B cell (primary cell): ENCODE data around the gene STK35. TPM values are rescaled to one million over a fixed set of nuclear protein-coding genes. Genes with fewer than 3 reads are reported as not detected.

ENCODE experiments used
- ATAC-seq: fragments of 200-7000 bp; cut with Tn5 transposase; one replicate; pipeline ENCODE4 v1.10.0; 2021; ENCODE audit warnings: low read depth, mild to moderate bottlenecking, moderate number of reproducible peaks, moderate library complexity
- CTCF ChIA-PET: fragments of 350-600 bp; sonication (Branson Sonifier 250); formaldehyde crosslinking; loops from one replicate; lab custom pipeline; 2021; ENCODE audit warnings: antibody characterized with exemption, inconsistent platforms; lab: Charles Lee
- POLR2A ChIA-PET: fragments of 350-600 bp; sonication (Branson Sonifier 250); formaldehyde crosslinking; loops from one replicate; lab custom pipeline; 2021; ENCODE audit warnings: antibody characterized with exemption; lab: Charles Lee
- DNase-seq: peaks from one replicate; pipeline ENCODE4 v3.0.0; 2013
- H2AFZ ChIP-seq: 2 replicates; pipeline ENCODE4 v1.6.1; 2012; ENCODE audit warnings: mild to moderate bottlenecking, low read depth, low read length; ENCODE audit not compliant: insufficient read depth, poor library complexity, severe bottlenecking
- H3K27ac ChIP-seq, 2 donors: 1 replicate in 1 of 2; 2 replicates in 1 of 2; pipeline ENCODE4 v1.5.1; 2012 to 2013; ENCODE audit warnings: low read length in 2 of 2, mild to moderate bottlenecking in 2 of 2, moderate library complexity in 1 of 2
- H3K27me3 ChIP-seq, 4 experiments: fragments of 200-600 bp in 1 of 4; sonication (generic) in 1 of 4; replicated peaks in 1 of 4; 1 replicate in 2 of 4; 2 replicates in 2 of 4; pipeline versions ENCODE4 v1.6.1 to v1.7.0; 2013 to 2016; ENCODE audit warnings: low read length in 3 of 4, mild to moderate bottlenecking in 2 of 4, mixed read lengths in 1 of 4, moderate library complexity in 1 of 4; ENCODE audit not compliant: insufficient read depth in 4 of 4, control insufficient read depth in 3 of 4; ENCODE audit errors: control extremely low read depth in 1 of 4
- H3K36me3 ChIP-seq, 2 experiments: replicated peaks in 1 of 2; 1 replicate in 1 of 2; 2 replicates in 1 of 2; pipeline versions ENCODE4 v1.6.1 to v1.7.1; 2013; ENCODE audit warnings: low read length in 1 of 2; ENCODE audit not compliant: insufficient read depth in 2 of 2, control insufficient read depth in 1 of 2; ENCODE audit errors: control extremely low read depth in 1 of 2, extremely low read depth in 1 of 2
- H3K4me1 ChIP-seq, 2 donors: fragments of 200-600 bp in 1 of 2; sonication (generic) in 1 of 2; 1 replicate in 1 of 2; 2 replicates in 1 of 2; pipeline versions ENCODE4 v1.5.1 to v1.6.1; 2013 to 2017; ENCODE audit warnings: low read length in 2 of 2; ENCODE audit not compliant: control insufficient read depth in 2 of 2, insufficient read depth in 2 of 2
- H3K4me2 ChIP-seq: replicated peaks from 2 replicates; pipeline ENCODE3; 2012; ENCODE audit warnings: mild to moderate bottlenecking, low read depth, low read length; ENCODE audit not compliant: poor library complexity, severe bottlenecking
- H3K4me3 ChIP-seq, 5 experiments: fragments of 200-600 bp in 1 of 5; sonication (generic) in 1 of 5; 1 replicate in 3 of 5; 2 replicates in 2 of 5; pipeline versions ENCODE4 v1.5.1 to v1.7.0; 2011 to 2016; ENCODE audit warnings: low read length in 4 of 5, mild to moderate bottlenecking in 4 of 5, low read depth in 2 of 5, control low read depth in 1 of 5, moderate library complexity in 1 of 5; ENCODE audit not compliant: insufficient read depth in 1 of 5; ENCODE audit errors: control extremely low read depth in 1 of 5, extremely low read depth in 1 of 5
- H3K79me2 ChIP-seq: fragments of 200-600 bp; sonication (generic); one replicate; pipeline ENCODE4 v1.6.0; 2016; ENCODE audit warnings: low read length; ENCODE audit not compliant: control insufficient read depth, insufficient read depth
- H3K9ac ChIP-seq: fragments of 200-600 bp; sonication (generic); 2 replicates; pipeline ENCODE4 v1.6.1; 2017; ENCODE audit warnings: mild to moderate bottlenecking, low read length, moderate library complexity
- H3K9me3 ChIP-seq, 3 donors: one replicate each; pipeline versions ENCODE4 v1.6.1 to v1.7.1; 2013; ENCODE audit warnings: low read length in 2 of 3; ENCODE audit not compliant: control insufficient read depth in 2 of 3, insufficient read depth in 1 of 3; ENCODE audit errors: control extremely low read depth in 1 of 3
- H4K20me1 ChIP-seq: 2 replicates; pipeline ENCODE4 v1.6.0; 2012; ENCODE audit warnings: mild to moderate bottlenecking, low read length; ENCODE audit not compliant: insufficient read depth, control insufficient read depth, poor library complexity, severe bottlenecking
- H3K27ac Mint-ChIP-seq: one replicate; pipeline ENCODE4 v1.8.0; 2021; ENCODE audit warnings: mixed read lengths
- H3K27me3 Mint-ChIP-seq: one replicate; pipeline ENCODE4 v1.8.0; 2021; ENCODE audit warnings: mixed read lengths
- H3K4me1 Mint-ChIP-seq: one replicate; pipeline ENCODE4 v1.8.0; 2021; ENCODE audit warnings: mixed read lengths
- H3K4me3 Mint-ChIP-seq: one replicate; pipeline ENCODE4 v1.8.0; 2021; ENCODE audit warnings: mixed read lengths
- H3K9me3 Mint-ChIP-seq: one replicate; pipeline ENCODE4 v1.8.0; 2022; ENCODE audit warnings: mixed read lengths; ENCODE audit not compliant: insufficient read depth
- EZH2 ChIP-seq: IDR thresholded peaks from 2 replicates; pipeline ENCODE4 v1.6.1; 2012; ENCODE audit warnings: borderline replicate concordance, low read depth, mild to moderate bottlenecking, moderate library complexity, low read length; ENCODE audit not compliant: insufficient read depth, poor library complexity, severe bottlenecking
- WGBS: methylation state at CpG from one replicate; pipeline ENCODE4 v1.1.5; 2013; ENCODE audit warnings: missing lambda C conversion rate; ENCODE audit not compliant: insufficient coverage; 5-methylcytosine and 5-hydroxymethylcytosine counted together
- intact Hi-C: fragments of 100-400 bp; cut with micrococcal nuclease; formaldehyde crosslinking; loops from one replicate; pipeline ENCODE4 v1.10.0; 2022
- polyA plus RNA-seq: library from polyadenylated mRNA; depleted of rRNA; stranded (reverse); fragments of >200 nt; gene quantifications from 2 replicates; pipeline ENCODE4 v1.2.3, GENCODE V29; 2012
- total RNA-seq, 2 donors: library from RNA; stranded (reverse); fragments of 120-200 nt in 1 of 2; gene quantifications; 1 replicate in 1 of 2; 2 replicates in 1 of 2; pipeline versions ENCODE4 v1.2.3 to v1.2.4, GENCODE V29; 2013 to 2022
- TF ChIP-seq, protein P1 (sequence below): fragments of 200-600 bp; IDR thresholded peaks from one replicate; pipeline ENCODE4 v1.8.0; 2022; ENCODE audit warnings: antibody characterized with exemption, mild to moderate bottlenecking

STK35 gene
- total and polyA plus RNA-seq, 2 donors (not counting 1 experiment from before 2014, with no cell fraction given): 12.8 to 23.9 TPM

DNA sequence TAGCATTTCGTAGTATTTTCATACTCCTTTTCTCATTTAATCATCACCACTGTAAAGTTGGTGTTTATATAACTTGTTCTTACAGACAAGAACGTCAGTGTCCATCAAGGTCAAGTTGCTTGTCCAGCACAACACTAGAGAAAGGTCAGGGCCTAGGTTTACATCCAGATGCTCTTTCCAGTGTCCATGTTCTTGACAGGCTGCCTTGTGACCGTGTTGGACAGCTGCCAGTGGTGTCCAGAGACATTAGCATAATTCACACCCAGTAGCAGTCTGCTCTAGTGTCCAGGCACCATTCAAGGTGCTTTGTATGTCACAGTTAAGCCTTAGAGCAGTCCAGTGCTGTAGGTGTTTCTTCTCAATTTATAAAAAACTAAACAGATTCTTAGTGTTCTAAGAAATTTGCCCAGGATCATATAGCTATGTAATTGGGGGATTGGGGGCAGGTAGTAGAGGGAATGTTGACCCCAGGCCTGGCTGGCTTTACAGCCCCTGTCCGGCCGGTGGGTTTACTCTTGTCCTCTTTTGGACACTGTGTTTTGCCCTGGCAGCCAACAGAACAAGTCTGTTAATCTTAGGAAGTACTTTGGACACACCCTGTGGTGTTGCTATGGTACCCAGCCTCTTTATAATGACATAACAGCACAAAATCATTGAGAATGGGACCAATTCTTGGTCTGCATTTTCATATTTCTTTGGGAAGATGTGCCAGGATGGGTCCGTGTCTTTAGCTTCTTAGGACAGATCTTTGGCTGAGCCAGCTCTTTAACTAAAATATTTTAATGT is 8.0 kb downstream of the STK35 start:
- Mint-ChIP-seq H3K9me3 (no peaks in the 10 kb centered on the region), H3K27me3 (no peaks in the 10 kb centered on the region), H3K27ac (no peak overlapping the region), H3K4me1 (peaks cover 84% of the 10 kb centered on the region), H3K4me3 (peak overlapping the region; percentile 20)
- no peaks in the 10 kb centered on the region for H3K9me3 ChIP-seq
- TF ChIP-seq, protein P1, sequence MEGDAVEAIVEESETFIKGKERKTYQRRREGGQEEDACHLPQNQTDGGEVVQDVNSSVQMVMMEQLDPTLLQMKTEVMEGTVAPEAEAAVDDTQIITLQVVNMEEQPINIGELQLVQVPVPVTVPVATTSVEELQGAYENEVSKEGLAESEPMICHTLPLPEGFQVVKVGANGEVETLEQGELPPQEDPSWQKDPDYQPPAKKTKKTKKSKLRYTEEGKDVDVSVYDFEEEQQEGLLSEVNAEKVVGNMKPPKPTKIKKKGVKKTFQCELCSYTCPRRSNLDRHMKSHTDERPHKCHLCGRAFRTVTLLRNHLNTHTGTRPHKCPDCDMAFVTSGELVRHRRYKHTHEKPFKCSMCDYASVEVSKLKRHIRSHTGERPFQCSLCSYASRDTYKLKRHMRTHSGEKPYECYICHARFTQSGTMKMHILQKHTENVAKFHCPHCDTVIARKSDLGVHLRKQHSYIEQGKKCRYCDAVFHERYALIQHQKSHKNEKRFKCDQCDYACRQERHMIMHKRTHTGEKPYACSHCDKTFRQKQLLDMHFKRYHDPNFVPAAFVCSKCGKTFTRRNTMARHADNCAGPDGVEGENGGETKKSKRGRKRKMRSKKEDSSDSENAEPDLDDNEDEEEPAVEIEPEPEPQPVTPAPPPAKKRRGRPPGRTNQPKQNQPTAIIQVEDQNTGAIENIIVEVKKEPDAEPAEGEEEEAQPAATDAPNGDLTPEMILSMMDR: no peak
- TF ChIP-seq EZH2: no peak
- H3K27ac ChIP-seq: no peak overlapping the region
- no peaks in the 10 kb centered on the region for H3K27me3 ChIP-seq
- no peak for DNase-seq
- H3K36me3 ChIP-seq: peaks cover 2 to 17% of the 10 kb centered on the region in 2 experiments
- peaks cover 97% of the 10 kb centered on the region for H3K79me2 ChIP-seq
- peaks cover 97% of the 10 kb centered on the region for H4K20me1 ChIP-seq
- no peak overlapping the region for H3K4me3 ChIP-seq
- POLR2A ChIA-PET: no interaction called here
- no peak overlapping the region for H2AFZ ChIP-seq
- peaks cover 46 to 59% of the 10 kb centered on the region in 2 donors for H3K4me1 ChIP-seq
- no peak for ATAC-seq
- H3K4me2 ChIP-seq: peak overlapping the region; percentile 50
- 96% methylated on average over 4 of the region's 6 CpGs for WGBS
- CTCF ChIA-PET: interaction anchor here (0.6 to 1.1 kb wide), 2 partner anchors 307 to 1591 kb away, joined by 3 to 4 read pairs; no protein-coding TSS in a partner anchor
- peak overlapping the region; percentile 8 for H3K9ac ChIP-seq
- intact Hi-C loops: loop anchor here (5.0 kb wide), 1 partner anchor 63 kb away; no protein-coding TSS in a partner anchor

DNA sequence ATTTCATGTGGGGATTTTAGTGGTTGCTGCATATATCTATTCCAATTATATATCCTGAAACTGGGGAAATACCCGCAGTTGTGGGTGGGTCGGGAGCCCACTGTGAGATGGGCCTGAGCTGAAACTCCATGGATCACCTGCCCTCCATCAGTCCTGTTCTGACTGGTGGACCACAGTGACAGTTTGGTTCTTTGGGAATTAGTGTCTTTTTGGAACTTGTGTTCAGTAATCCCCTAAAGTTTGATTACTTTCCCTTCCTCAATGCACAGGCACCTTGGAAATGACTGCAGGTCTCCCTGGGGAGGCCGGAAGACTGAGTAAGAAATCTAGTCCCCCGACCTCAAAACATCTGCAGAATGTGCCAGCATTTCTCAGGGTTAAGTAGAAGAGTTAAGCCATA is 11.3 kb downstream of the STK35 start:
- no peaks in the 10 kb centered on the region for H3K27me3 Mint-ChIP-seq
- DNase-seq: no peak
- peaks cover 35 to 42% of the 10 kb centered on the region in 2 donors for H3K4me1 ChIP-seq
- no peak overlapping the region for H3K27ac Mint-ChIP-seq
- H3K4me3 Mint-ChIP-seq: no peak overlapping the region
- ChIA-PET CTCF (interaction anchor here (1.5 kb wide), 1 partner anchor 60 kb away, joined by 4 read pairs; no protein-coding TSS in a partner anchor), POLR2A (interaction anchor here (1.5 kb wide), 1 partner anchor 10 kb away, joined by 4 read pairs; no protein-coding TSS in a partner anchor)
- H3K27me3 ChIP-seq: no peaks in the 10 kb centered on the region
- H3K9ac ChIP-seq: no peak overlapping the region
- no peaks in the 10 kb centered on the region for H3K9me3 ChIP-seq
- ATAC-seq: no peak
- peaks cover 96% of the 10 kb centered on the region for H3K79me2 ChIP-seq
- H3K4me1 Mint-ChIP-seq: peaks cover 68% of the 10 kb centered on the region
- H3K4me2 ChIP-seq: no peak overlapping the region
- no peaks in the 10 kb centered on the region for H3K9me3 Mint-ChIP-seq
- no peak overlapping the region for H3K27ac ChIP-seq
- no peak overlapping the region for H3K4me3 ChIP-seq
- TF ChIP-seq, protein P1: no peak
- no peak for TF ChIP-seq EZH2
- intact Hi-C loops: no loop called here
- peaks cover 0 to 30% of the 10 kb centered on the region in 2 experiments for H3K36me3 ChIP-seq
- H2AFZ ChIP-seq: no peak overlapping the region
- 63% methylated on average over 2 of the region's 4 CpGs for WGBS
- H4K20me1 ChIP-seq: peaks cover 97% of the 10 kb centered on the region
